Measurements from ENCODE around the gene CDCA7.

- TF ChIP-seq, protein P1, sequence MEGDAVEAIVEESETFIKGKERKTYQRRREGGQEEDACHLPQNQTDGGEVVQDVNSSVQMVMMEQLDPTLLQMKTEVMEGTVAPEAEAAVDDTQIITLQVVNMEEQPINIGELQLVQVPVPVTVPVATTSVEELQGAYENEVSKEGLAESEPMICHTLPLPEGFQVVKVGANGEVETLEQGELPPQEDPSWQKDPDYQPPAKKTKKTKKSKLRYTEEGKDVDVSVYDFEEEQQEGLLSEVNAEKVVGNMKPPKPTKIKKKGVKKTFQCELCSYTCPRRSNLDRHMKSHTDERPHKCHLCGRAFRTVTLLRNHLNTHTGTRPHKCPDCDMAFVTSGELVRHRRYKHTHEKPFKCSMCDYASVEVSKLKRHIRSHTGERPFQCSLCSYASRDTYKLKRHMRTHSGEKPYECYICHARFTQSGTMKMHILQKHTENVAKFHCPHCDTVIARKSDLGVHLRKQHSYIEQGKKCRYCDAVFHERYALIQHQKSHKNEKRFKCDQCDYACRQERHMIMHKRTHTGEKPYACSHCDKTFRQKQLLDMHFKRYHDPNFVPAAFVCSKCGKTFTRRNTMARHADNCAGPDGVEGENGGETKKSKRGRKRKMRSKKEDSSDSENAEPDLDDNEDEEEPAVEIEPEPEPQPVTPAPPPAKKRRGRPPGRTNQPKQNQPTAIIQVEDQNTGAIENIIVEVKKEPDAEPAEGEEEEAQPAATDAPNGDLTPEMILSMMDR (IDR thresholded peaks at IDR 0.05) = no peak
- TF ChIP-seq POLR2A (IDR thresholded peaks at IDR 0.05) (no peak), EP300 (IDR thresholded peaks at IDR 0.05) (no peak)
Measured at GRCh38 chr2:173414823-173415322, 60.2 kb downstream of the CDCA7 start.
